Endothelial cell of umbilical vein (primary cell): ENCODE data around the gene MAPK8IP3. TPM values are rescaled to one million over a fixed set of nuclear protein-coding genes. Genes with fewer than 3 reads are reported as not detected.

Experiments
- BruUV-seq: library from RNA; stranded (reverse); fragments of 400-500 nt; replicated peaks from 2 replicates; lab custom pipeline; 2021; lab: Mats Ljungman, UMichigan
- CTCF ChIA-PET: fragments of 300-600, 350-600 bp; sonication (Branson Sonifier 250); formaldehyde crosslinking; loops from one replicate; lab custom pipeline; 2021; ENCODE audit warnings: antibody characterized with exemption, inconsistent platforms; lab: Charles Lee
- POLR2A ChIA-PET: fragments of 300-600, 350-600 bp; sonication (Branson Sonifier 250); formaldehyde crosslinking; loops from one replicate; lab custom pipeline; 2021; ENCODE audit warnings: antibody characterized with exemption, inconsistent platforms; lab: Charles Lee
- DNase-seq: peaks from one replicate; pipeline ENCODE4 v3.0.0-alpha.2; 2011; ENCODE audit warnings: low read depth, low spot score
- FAIRE-seq: peaks from 2 replicates; lab custom pipeline; 2011; peaks lifted over from hg19 to GRCh38; lab: Jason Lieb, UNC
- H2AFZ ChIP-seq: 2 replicates; pipeline ENCODE4 v1.6.0; 2012; ENCODE audit warnings: low read depth, low read length, control low read depth, inconsistent platforms
- H3K27ac ChIP-seq: 2 replicates; pipeline ENCODE4 v1.5.1; 2011; ENCODE audit warnings: low read depth, mild to moderate bottlenecking, control low read depth, low read length, moderate library complexity; ENCODE audit not compliant: insufficient read depth
- H3K27me3 ChIP-seq, 2 experiments: 2 replicates each; pipeline versions ENCODE4 v1.6.0 to v1.6.1; 2011; ENCODE audit warnings: low read length in 2 of 2, mixed read lengths in 1 of 2; ENCODE audit not compliant: control insufficient read depth in 2 of 2, insufficient read depth in 2 of 2
- H3K36me3 ChIP-seq, 2 experiments: 2 replicates in 1 of 2; 3 replicates in 1 of 2; pipeline ENCODE4 v1.5.1; 2011; ENCODE audit warnings: low read length in 2 of 2, mild to moderate bottlenecking in 1 of 2, moderate library complexity in 1 of 2; ENCODE audit not compliant: control insufficient read depth in 2 of 2, insufficient read depth in 2 of 2; ENCODE audit errors: extremely low read depth in 1 of 2
- H3K4me1 ChIP-seq: 3 replicates; pipeline ENCODE4 v1.5.1; 2011; ENCODE audit warnings: mild to moderate bottlenecking, low read length; ENCODE audit not compliant: control insufficient read depth, insufficient read depth; ENCODE audit errors: extremely low read depth
- H3K4me2 ChIP-seq: 2 replicates; pipeline ENCODE4 v1.6.1; 2011; ENCODE audit warnings: low read length, control low read depth, mixed read lengths; ENCODE audit not compliant: insufficient read depth
- H3K4me3 ChIP-seq, 3 experiments: fragments of 200-600 bp in 1 of 3; sonication (generic), shearing (Covaris generic) in 1 of 3; replicated peaks in 1 of 3; 2 replicates each; pipeline ENCODE4 v1.5.1; 2011 to 2016; ENCODE audit warnings: control low read depth in 3 of 3, low read length in 3 of 3, mild to moderate bottlenecking in 2 of 3, inconsistent platforms in 1 of 3, low read depth in 1 of 3, moderate library complexity in 1 of 3; ENCODE audit not compliant: insufficient read depth in 1 of 3
- H3K79me2 ChIP-seq: 2 replicates; pipeline ENCODE4 v1.6.0; 2012; ENCODE audit warnings: low read length, inconsistent platforms; ENCODE audit not compliant: control insufficient read depth, insufficient read depth
- H3K9ac ChIP-seq: replicated peaks from 2 replicates; pipeline ENCODE3; 2011; ENCODE audit warnings: low read length, control low read depth; ENCODE audit not compliant: insufficient read depth; ENCODE audit errors: extremely low read depth
- H3K9me1 ChIP-seq: replicated peaks from 3 replicates; pipeline ENCODE4 v1.6.0; 2011; ENCODE audit warnings: mild to moderate bottlenecking, low read length; ENCODE audit not compliant: control insufficient read depth, insufficient read depth; ENCODE audit errors: extremely low read depth
- H3K9me3 ChIP-seq: replicated peaks from 2 replicates; pipeline ENCODE4 v1.5.1; 2012; ENCODE audit warnings: low read length, inconsistent platforms; ENCODE audit not compliant: control insufficient read depth, insufficient read depth
- H4K20me1 ChIP-seq: replicated peaks from 2 replicates; pipeline ENCODE3; 2011; ENCODE audit warnings: mild to moderate bottlenecking, low read length; ENCODE audit not compliant: control insufficient read depth, insufficient read depth; ENCODE audit errors: extremely low read depth
- CTCF ChIP-seq, 2 donors: IDR thresholded peaks; 1 replicate in 1 of 2; 2 replicates in 1 of 2; pipeline ENCODE4 v1.5.1; 2011; ENCODE audit warnings: low read length in 2 of 2, mild to moderate bottlenecking in 2 of 2, moderate library complexity in 2 of 2, control low read depth in 1 of 2, inconsistent platforms in 1 of 2, low read depth in 1 of 2; ENCODE audit not compliant: insufficient read depth in 1 of 2; ENCODE audit errors: extremely low read depth in 1 of 2
- EZH2 ChIP-seq: IDR thresholded peaks from 2 replicates; pipeline ENCODE4 v1.6.1; 2012; ENCODE audit warnings: borderline replicate concordance, low read depth, mild to moderate bottlenecking, moderate library complexity, low read length, inconsistent platforms; ENCODE audit not compliant: severe bottlenecking
- FOS ChIP-seq: IDR thresholded peaks from 2 replicates; pipeline ENCODE4 v1.6.1; 2011; ENCODE audit warnings: mild to moderate bottlenecking, low read length, moderate library complexity, borderline replicate concordance; ENCODE audit not compliant: insufficient read depth
- GATA2 ChIP-seq: IDR thresholded peaks from 2 replicates; pipeline ENCODE4 v1.7.0; 2011; ENCODE audit warnings: low read depth, mild to moderate bottlenecking, moderate library complexity, mixed read lengths, low read length; ENCODE audit not compliant: insufficient read length, insufficient read depth
- JUN ChIP-seq: IDR thresholded peaks from 2 replicates; pipeline ENCODE4 v1.6.1; 2011; ENCODE audit warnings: borderline replicate concordance, low read depth; ENCODE audit not compliant: insufficient read length, insufficient read depth
- MAX ChIP-seq: IDR thresholded peaks from 2 replicates; pipeline ENCODE4 v1.6.1; 2011; ENCODE audit not compliant: insufficient read depth, insufficient read length
- MYC ChIP-seq: IDR thresholded peaks from one replicate; pipeline ENCODE4 v1.6.1; 2011; ENCODE audit warnings: mild to moderate bottlenecking, low read depth, low read length
- POLR2A ChIP-seq: IDR thresholded peaks from 2 replicates; pipeline ENCODE4 v1.6.1; 2012; ENCODE audit warnings: low read depth, mild to moderate bottlenecking, control low read depth, low read length
- POLR2AphosphoS5 ChIP-seq: IDR thresholded peaks from 2 replicates; pipeline ENCODE4 v1.6.1; 2012; ENCODE audit warnings: low read depth, mild to moderate bottlenecking, control low read depth, low read length, moderate library complexity; ENCODE audit not compliant: insufficient read depth
- dilution Hi-C: fragments of 300-500 bp; cut with MboI; formaldehyde crosslinking; loops from one replicate; pipeline ENCODE4 v1.15.0; 2019; ENCODE audit warnings: low sequenced_read_pairs; ENCODE audit not compliant: extremely low pct_ligation_motif_present
- intact Hi-C: fragments of 100-400 bp; cut with micrococcal nuclease; formaldehyde crosslinking; loops from one replicate; pipeline ENCODE4 v1.10.0; 2022
- polyA plus RNA-seq, 4 experiments: library from polyadenylated mRNA; depleted of rRNA in 3 of 4; stranded (reverse) in 3 of 4; unstranded in 1 of 4; fragments of >200 nt; gene quantifications; 2 replicates each; pipeline versions ENCODE4 v1.2.1 to v1.2.3, GENCODE V29; 2011 to 2012; ENCODE audit warnings: missing spikeins in 1 of 4
- total RNA-seq: library from RNA; stranded (reverse); gene quantifications from 2 replicates; pipeline ENCODE4 v1.2.3, GENCODE V29; 2021

Gene MAPK8IP3
- total and polyA plus RNA-seq, 2 donors (not counting 3 experiments of a cell fraction or from before 2014, with no cell fraction given): 40.7 to 92.2 TPM

- Histone ChIP-seq H3K4me1 (peaks cover 14% of the 10 kb centered on the region), H3K79me2 (peaks cover 70% of the 10 kb centered on the region), H3K9me1 (no peaks in the 10 kb centered on the region), H3K27ac (no peak overlapping the region), H3K27me3 (no peaks in the 10 kb centered on the region), H3K9me3 (no peaks in the 10 kb centered on the region), H3K9ac (no peak overlapping the region), H4K20me1 (peaks cover 4% of the 10 kb centered on the region), H3K36me3 (peaks cover 22 to 31% of the 10 kb centered on the region in 2 experiments), H2AFZ (no peak overlapping the region), H3K4me3 (no peak overlapping the region), H3K4me2 (no peak overlapping the region)
- CTCF ChIA-PET: interaction anchor here (0.6 to 2.0 kb wide), 7 partner anchors 9 to 133 kb away, joined by 3 to 25 read pairs (median 5); partner anchors contain the start of genes JPT2 and MAPK8IP3
- FAIRE-seq: no peak
- BruUV-seq: no TSS peak
- no peak for TF ChIP-seq MYC
- TF ChIP-seq MAX: no peak
- no peak for TF ChIP-seq JUN
- no peak for TF ChIP-seq FOS
- TF ChIP-seq CTCF (IDR thresholded peaks at IDR 0.05; ENCODE audit: extremely low read depth in 1 of 2, insufficient read depth in 1 of 2, low read depth in 1 of 2, low read length in 2 of 2): no peak
- no peak for TF ChIP-seq POLR2A
- TF ChIP-seq GATA2: no peak
- TF ChIP-seq EZH2: no peak
- no peak for TF ChIP-seq POLR2AphosphoS5
- dilution Hi-C loops: no loop called here
- DNase-seq: no peak
- POLR2A ChIA-PET: no interaction called here
- intact Hi-C loops: no loop called here
Measured at GRCh38 chr16:1690810-1691209, 15.2 kb upstream of the MAPK8IP3 start.
